GM19193 (cell line): ENCODE measurements around the gene KCNA5.

Source experiments
- POLR2A ChIP-seq: IDR thresholded peaks from 4 replicates; pipeline ENCODE4 v1.6.1; 2011; ENCODE audit not compliant: insufficient read depth, insufficient read length; ENCODE audit errors: extremely low read depth

KCNA5 gene

DNA sequence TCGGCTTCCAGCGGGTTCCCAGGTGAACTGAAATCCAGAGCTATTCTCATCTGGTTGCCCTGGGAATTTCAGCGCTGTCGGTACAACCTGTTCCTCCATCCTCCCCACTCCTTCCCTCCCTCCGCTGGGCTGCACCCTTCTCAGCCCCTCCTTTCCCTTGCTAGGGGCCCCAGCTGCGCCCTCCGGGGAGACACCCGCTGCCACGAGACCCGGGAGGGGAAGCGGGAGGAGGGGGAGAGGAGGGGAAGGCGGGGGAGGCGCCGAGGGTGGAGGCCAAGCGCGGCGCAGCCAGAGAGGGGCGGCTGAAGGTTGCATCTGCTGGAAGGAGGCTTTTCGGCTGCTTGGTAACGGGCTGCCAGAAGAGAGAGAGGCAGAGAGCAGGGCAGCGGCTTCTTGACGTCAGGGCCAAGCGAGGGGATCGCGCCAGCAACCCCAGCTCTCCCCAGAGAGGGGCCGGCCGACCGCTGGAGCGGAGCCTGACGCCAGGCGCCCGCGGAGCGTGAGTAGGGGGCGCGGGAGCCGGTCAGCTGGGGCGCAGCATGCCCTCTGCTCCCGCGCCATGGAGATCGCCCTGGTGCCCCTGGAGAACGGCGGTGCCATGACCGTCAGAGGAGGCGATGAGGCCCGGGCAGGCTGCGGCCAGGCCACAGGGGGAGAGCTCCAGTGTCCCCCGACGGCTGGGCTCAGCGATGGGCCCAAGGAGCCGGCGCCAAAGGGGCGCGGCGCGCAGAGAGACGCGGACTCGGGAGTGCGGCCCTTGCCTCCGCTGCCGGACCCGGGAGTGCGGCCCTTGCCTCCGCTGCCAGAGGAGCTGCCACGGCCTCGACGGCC, at the start of gene KCNA5:
Gene KCNA5 (plus strand): TSS at position 291 of the 831 bp plus-strand sequence. CDS start 269 bp downstream, at position 560.
- TF ChIP-seq POLR2A = no peak

GRCh38 chr12:4994622-4995021, 49.1 kb upstream of the KCNA5 start:
- no peak for TF ChIP-seq POLR2A

GRCh38 chr12:4996714-4997113, 47.0 kb upstream of the KCNA5 start:
- TF ChIP-seq POLR2A = no peak

GRCh38 chr12:4997939-4998338, 45.7 kb upstream of the KCNA5 start:
- TF ChIP-seq POLR2A = no peak

DNA sequence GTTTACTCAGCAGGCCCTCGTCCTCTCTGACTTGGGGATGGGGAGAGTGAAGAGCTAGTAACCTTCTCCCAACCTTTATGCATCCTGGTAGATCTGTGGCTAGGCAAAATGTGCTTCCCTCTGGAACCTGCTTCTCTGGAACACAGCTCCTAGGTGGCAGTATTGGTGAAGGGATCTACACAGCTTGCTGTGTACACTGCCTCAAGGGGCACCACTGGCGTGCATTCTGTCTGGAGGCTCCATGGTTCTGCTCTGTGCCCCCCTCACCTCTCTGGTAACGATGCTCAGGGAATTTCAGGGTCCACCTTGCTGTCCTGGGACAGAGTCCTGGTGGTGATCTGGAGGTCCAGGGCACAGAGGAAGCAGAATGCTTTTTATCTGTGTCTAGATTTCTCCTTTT, 43.5 kb upstream of the KCNA5 start:
- no peak for TF ChIP-seq POLR2A

- TF ChIP-seq POLR2A = no peak
These were observed 42.9 kb upstream of the KCNA5 start for GRCh38 chr12:5000658-5001385.

DNA sequence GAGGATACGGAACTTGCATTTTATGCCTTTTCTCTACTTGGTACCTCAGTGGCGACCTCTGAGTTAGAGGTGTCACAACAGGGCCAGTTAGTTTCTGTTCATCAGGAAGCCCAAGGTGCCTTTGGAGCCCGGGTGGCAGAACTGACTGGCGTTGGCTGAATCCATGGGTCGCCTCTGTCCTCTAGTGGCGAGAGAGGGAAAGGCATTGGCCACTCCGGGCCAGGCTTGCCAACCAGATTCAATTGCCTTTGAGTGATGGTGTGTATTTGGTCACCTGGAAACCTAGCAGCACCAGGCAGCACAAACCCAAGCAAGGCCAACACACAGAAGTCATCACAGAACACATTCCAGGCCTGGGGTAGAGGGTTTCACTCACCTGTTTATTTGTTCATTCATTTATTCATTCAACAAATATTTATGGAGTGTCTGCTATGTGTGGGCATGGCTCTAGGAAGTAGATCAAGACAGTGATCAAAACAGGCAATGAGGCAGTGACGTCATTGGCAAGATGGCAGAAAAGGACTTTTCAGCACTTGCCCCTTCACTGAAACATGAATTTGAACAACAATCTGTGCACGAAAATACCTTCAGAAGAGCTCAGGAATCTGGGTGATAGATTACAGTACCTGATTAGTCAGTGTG, 40.5 kb upstream of the KCNA5 start:
- TF ChIP-seq POLR2A = no peak

GRCh38 chr12:5008661-5009060, 35.0 kb upstream of the KCNA5 start:
- TF ChIP-seq POLR2A = no peak

DNA sequence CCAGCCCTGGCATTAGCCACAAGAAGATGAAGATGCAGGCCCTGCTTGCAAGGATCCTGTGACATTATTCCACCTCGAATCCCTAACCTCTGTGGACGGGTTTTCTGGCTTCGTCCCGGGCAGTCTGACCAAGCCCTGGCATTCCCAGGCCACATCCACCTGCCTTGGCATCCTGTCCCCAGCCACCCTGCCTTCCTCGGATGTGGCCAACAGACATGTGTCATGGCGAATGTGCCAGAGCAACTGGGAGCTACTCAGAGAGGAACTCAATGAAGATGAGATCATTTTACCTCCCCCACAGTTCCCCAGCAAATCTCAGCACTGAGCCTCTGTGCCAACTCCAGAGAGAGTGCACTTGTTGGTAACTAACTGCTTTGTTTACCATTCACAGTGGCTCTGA, 33.5 kb upstream of the KCNA5 start:
- TF ChIP-seq POLR2A = no peak

GRCh38 chr12:5012337-5012736, 31.3 kb upstream of the KCNA5 start:
- no peak for TF ChIP-seq POLR2A

DNA sequence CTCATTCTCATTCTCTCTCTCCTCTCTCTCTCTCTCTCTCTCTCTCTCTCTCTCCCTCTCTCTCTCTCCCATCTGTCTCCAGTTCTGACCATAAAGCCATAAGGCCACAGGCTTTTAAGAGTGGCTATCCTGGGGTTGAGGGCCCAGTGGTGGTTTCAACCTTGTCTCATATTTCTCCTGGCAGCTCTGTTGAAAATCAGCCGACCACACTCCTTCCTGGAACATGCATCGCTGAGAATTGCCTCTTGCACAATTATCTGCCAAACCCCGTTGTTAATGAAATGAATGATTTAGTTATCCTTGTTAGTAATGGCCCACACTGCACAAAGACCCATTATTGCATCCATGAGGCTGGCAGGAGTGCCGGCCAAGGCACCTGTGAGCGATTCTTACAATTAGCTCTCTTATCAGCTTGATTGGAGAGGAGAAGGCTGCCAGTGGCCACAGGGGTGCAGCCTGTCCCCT, 30.4 kb upstream of the KCNA5 start:
- TF ChIP-seq POLR2A = no peak

DNA sequence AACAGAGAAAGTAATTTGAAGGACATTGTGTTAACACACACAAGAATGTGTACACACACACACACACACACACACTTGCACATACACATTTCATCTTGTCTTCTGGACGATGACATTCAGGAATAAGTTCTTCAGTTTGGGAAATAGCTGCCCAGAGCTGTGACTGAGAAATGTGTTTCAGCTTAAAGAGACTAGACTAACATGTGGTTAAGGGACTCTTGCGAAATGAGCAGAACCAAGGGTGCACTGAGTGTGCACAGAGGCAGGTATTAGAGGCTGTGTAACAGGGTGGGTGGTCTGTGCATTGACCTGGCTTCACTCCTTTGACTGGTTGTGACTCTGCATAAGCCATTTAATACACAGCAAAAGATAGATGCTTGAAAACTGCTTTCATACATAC, 29.4 kb upstream of the KCNA5 start:
- TF ChIP-seq POLR2A = no peak

DNA sequence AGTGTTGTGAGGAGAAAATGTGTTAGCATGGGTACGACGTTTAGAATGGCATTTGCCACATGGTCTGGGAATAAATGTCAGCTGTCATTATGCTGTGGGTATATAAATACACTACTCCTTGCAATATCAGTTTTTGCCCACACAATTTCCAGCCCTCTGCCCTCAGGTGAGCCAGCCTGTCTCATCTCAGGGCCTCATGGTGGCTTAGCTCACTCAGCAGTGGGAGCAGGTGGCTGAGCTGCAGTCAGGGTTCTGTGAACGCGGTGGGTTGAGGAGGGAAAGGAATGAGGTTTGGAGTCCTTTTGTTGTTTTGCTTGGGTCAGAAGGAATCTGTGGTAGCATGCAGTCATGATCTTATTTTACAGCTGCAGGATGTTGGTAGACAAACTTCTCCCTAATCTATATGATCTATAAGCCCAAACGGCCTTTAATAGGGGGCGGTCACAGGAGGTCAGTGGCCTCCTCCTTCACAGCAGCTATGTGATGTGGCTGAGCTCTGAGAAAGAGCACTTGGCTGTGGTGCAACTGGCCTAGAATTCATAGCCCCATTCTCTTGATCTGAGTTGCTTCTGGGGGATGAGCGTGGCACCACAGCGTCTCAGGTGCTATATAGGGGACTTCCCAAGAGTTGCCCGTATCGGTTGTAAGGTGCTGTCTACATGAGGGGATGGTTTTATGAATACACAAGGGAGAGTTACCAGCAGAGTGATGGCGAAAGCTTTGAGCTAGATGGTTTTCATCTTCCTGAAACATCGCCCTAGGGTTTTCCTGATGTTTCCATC, 27.8 kb upstream of the KCNA5 start:
- TF ChIP-seq POLR2A = no peak

DNA sequence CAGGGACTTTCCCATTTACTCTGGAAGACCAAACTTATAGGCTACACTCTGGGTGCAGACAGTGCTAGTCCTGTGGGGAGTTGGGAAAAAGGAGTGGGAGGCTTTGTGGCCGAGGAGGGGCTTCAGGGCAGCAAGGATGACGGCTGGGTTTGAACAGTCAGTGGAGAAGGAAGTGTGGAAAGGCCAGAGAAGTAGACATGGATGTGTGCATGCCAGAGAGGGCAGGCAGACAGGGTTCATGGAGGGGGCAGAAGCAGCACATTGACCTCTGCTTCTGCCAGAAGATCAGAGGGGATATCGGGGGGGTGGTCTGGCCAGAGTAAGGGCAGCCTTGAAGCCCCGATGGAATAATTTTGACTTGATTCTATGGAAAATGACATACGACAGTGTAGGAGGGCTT, 27.2 kb upstream of the KCNA5 start:
- no peak for TF ChIP-seq POLR2A
